ENCODE data around the gene PACSIN1. TPM values are rescaled to one million over a fixed set of nuclear protein-coding genes. Genes with fewer than 3 reads are reported as not detected.

The PACSIN1 gene
- total RNA-seq, 2 experiments from 2014 or later = 1.8 to 2.2 TPM

DNA sequence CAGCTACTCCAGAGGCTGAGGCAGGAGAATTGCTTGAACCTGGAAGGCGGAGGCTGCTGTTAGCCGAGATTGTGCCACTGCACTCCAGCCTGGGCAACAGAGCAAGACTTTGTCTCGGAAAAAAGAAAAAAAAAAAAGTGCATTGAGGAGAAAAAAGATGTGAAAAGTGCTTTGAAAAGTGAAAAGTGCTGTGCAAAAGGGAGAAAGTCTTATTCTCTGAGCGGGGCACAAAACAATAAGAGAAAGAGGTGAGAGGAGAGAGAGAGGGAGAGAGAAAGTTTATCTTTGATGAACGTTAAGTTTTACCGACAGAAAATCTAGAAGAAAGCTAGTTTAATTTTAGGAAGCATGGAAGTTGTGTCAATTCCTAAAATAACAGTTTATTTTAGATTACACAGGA, 3.9 kb upstream of the PACSIN1 start:
- Mint-ChIP-seq H3K9me3 (no peaks in the 10 kb centered on the region), H3K27me3 (peaks cover 31% of the 10 kb centered on the region), H3K4me3 (no peak overlapping the region), H3K27ac (no peak overlapping the region), H3K4me1 (peaks cover 5% of the 10 kb centered on the region), H3K36me3 (ENCODE audit: low read depth) (no peaks in the 10 kb centered on the region)
- ChIA-PET POLR2A (no interaction called here), CTCF (interaction anchor here (0.7 to 7.9 kb wide), 2 partner anchors 47 to 147 kb away, joined by 3 to 79 read pairs; no protein-coding TSS in a partner anchor)
- DNase-seq = no peak

DNA sequence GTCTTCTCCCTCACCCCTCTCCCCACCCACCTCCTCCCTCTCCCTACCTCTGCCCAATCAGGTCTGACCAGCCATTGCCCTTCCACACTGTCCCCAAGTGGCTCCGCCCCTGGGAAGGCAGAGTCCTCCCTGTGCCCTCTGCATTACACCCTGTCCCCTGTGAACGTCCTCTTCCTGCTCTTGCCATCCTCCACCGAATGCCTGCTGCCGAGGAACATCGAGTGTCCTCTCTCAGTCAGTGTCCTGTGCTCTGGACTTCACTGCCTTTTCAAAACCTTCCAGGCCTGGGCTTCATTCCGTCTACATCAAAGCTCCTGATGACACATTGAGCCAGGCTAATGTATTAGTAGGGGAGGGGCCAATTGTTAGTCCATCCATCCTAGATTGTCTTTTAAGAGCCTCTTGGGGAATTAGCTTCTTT, 3.3 kb upstream of the PACSIN1 start:
- peaks cover 34% of the 10 kb centered on the region for H3K27me3 Mint-ChIP-seq
- H3K9me3 Mint-ChIP-seq = no peaks in the 10 kb centered on the region
- no peak overlapping the region for H3K27ac Mint-ChIP-seq
- CTCF ChIA-PET = interaction anchor here (0.7 to 7.9 kb wide), 2 partner anchors 46 to 147 kb away, joined by 3 to 79 read pairs; no protein-coding TSS in a partner anchor
- H3K4me1 Mint-ChIP-seq = peaks cover 5% of the 10 kb centered on the region
- POLR2A ChIA-PET = no interaction called here
- H3K36me3 Mint-ChIP-seq (ENCODE audit: low read depth) = no peaks in the 10 kb centered on the region
- H3K4me3 Mint-ChIP-seq = no peak overlapping the region
- no peak for DNase-seq

DNA sequence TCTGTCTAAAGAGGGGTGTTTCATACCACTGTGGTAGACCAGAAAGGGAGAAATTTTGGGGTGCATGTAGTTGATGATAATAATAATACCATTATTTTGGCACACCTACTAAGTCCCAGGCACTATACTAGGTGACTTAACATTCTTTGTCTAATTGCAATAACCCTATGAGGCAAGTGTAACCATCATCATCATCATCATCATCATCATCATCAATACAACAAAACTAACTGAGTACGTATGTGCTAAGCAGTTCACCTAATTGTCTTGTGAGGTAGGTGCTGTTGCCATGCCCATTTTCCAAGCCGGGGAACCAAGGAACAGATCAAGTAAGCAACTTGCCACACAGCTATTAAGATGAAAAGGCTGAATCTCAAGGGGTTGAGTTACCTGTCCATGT, 2.6 kb upstream of the PACSIN1 start:
- no peak overlapping the region for H3K27ac Mint-ChIP-seq
- H3K27me3 Mint-ChIP-seq = peaks cover 34% of the 10 kb centered on the region
- no peak overlapping the region for H3K4me3 Mint-ChIP-seq
- peaks cover 5% of the 10 kb centered on the region for H3K4me1 Mint-ChIP-seq
- POLR2A ChIA-PET = interaction anchor here (0.8 kb wide), 1 partner anchor 38 kb away, joined by 4 read pairs; no protein-coding TSS in a partner anchor
- DNase-seq = no peak
- no peaks in the 10 kb centered on the region for H3K9me3 Mint-ChIP-seq
- no peaks in the 10 kb centered on the region for H3K36me3 Mint-ChIP-seq (ENCODE audit: low read depth)
- CTCF ChIA-PET = interaction anchor here (7.9 kb wide), 1 partner anchor 146 kb away, joined by 79 read pairs; no protein-coding TSS in a partner anchor

DNA sequence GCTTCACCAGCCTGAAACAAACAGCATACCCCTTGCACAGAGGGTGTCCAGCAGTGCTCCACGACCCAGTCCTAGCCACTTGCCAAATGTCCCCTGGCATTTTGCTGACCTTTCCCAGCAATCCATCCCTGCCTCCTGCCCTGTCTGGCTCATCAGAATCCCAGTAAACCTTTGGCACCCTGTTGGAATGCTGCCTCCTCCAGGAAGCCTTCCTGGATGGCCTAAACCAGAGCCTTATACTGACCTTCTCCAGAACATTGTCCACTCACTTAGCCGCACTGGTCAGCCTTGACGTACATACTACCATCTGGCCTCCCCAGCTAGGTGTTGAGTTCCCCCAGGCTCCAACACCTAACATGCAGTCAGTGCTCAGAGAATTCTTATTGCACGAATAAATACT, 2.0 kb upstream of the PACSIN1 start:
- Mint-ChIP-seq H3K4me1 (peaks cover 5% of the 10 kb centered on the region), H3K27me3 (peaks cover 37% of the 10 kb centered on the region), H3K4me3 (no peak overlapping the region), H3K27ac (no peak overlapping the region), H3K9me3 (no peaks in the 10 kb centered on the region), H3K36me3 (ENCODE audit: low read depth) (no peaks in the 10 kb centered on the region)
- ChIA-PET POLR2A (interaction anchor here (0.8 kb wide), 1 partner anchor 39 kb away, joined by 4 read pairs; no protein-coding TSS in a partner anchor), CTCF (interaction anchor here (7.9 kb wide), 1 partner anchor 145 kb away, joined by 79 read pairs; no protein-coding TSS in a partner anchor)
- no peak for DNase-seq

DNA sequence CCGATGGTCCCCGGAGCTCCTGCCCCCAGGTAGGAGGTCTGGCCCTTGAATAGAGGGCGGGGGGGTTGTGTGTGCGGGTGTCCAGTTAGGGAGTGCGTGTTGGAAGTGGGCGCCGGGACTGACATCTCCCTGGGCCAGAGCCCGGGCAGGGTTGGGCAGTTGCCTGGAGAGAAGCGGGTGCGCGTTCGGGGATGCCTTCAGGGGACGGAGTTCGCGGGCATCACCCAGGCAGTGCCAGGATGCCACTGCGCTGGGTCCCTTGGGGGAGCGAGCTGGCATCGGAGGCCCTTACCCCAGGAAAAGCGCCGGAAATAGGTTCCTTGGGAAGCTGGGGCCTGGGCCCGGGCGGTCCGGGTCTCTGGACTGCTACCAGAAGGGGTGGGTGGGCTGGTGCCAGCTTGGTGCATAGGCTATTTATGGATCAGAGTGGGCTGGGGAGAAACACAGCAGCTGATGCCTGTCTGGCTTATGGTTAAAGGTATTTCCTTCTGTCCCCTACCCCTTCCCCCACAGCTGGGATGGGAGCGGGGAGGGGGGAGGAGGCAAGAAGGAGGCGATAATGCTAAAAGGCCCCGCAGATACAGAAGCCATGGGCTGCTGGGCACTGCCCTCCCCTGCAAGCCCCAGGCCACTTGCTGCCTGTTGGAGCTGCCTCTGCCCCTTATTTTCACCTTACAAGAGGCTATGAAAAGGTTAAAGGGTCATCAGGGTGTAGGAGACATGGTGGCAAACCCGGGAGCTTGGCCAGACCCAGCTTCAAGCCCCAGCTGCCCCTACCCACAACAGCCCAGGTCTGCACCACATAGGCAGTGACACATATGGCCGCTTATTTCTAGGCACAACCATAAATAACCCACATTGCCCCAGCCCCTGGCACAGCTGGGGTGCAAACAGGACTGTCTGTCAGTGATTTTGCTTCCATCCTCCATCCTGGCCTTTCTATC, 638 bp downstream of the PACSIN1 start:
- ChIA-PET CTCF (no interaction called here), POLR2A (interaction anchor here (0.6 kb wide), 1 partner anchor 51 kb away, joined by 3 read pairs; no protein-coding TSS in a partner anchor)
- Mint-ChIP-seq H3K9me3 (no peaks in the 10 kb centered on the region), H3K36me3 (ENCODE audit: low read depth) (no peaks in the 10 kb centered on the region), H3K4me3 (no peak overlapping the region), H3K27me3 (peaks cover 41% of the 10 kb centered on the region), H3K4me1 (peaks cover 5% of the 10 kb centered on the region), H3K27ac (no peak overlapping the region)
- DNase-seq = no peak

DNA sequence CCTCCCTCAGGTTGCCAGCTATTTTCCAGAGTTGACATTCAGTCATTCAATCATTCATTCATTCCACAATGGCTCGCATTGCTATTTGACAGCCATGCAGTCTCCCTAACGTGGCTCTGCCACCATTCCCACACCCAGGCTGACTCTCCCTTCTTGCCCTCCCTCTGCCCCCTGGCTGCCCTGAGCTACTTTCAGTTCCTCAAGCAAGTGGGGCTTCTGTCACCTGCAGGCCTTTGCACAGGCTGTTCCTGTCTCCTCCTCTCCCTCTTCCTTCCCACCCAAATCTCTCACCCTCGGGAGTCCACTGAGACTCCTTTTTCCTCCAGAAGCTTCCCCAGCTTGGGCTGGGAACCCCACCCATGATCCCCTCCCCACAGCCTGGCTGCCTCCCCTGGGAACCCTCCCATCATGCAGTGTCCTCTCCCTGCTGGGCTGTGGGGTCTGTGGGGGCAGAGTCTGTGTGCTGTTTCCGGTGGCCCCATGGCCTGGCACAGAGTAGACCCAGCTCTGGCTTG, 2.6 kb downstream of the PACSIN1 start:
- ChIA-PET POLR2A (no interaction called here), CTCF (no interaction called here)
- Mint-ChIP-seq H3K27me3 (peaks cover 36% of the 10 kb centered on the region), H3K9me3 (no peaks in the 10 kb centered on the region), H3K4me1 (peaks cover 5% of the 10 kb centered on the region), H3K36me3 (ENCODE audit: low read depth) (no peaks in the 10 kb centered on the region), H3K4me3 (no peak overlapping the region), H3K27ac (no peak overlapping the region)
- DNase-seq = no peak

DNA sequence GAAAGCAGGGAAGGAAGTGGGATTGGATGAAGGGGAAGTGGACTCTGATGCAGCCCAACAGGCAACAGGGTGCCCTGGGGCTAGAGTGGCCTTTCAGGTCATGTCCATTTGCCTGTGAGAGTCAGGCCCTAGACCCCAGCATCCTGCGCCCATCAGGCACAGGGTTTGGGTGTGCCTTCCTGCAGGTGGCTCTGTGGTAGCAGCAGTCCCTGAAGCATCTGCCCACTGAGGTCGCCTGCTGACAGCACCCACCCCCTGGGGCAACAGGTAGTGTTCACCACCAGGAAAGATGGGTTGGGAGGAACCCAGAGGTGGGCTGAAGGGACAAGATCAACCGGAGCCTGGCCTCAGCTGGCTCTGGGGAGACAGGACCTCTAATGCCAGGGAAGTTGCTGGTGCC, 3.6 kb downstream of the PACSIN1 start:
- peaks cover 30% of the 10 kb centered on the region for H3K27me3 Mint-ChIP-seq
- peaks cover 5% of the 10 kb centered on the region for H3K4me1 Mint-ChIP-seq
- ChIA-PET POLR2A (no interaction called here), CTCF (no interaction called here)
- no peak for DNase-seq
- no peaks in the 10 kb centered on the region for H3K36me3 Mint-ChIP-seq (ENCODE audit: low read depth)
- no peak overlapping the region for H3K27ac Mint-ChIP-seq
- no peak overlapping the region for H3K4me3 Mint-ChIP-seq
- peaks cover 4% of the 10 kb centered on the region for H3K9me3 Mint-ChIP-seq

DNA sequence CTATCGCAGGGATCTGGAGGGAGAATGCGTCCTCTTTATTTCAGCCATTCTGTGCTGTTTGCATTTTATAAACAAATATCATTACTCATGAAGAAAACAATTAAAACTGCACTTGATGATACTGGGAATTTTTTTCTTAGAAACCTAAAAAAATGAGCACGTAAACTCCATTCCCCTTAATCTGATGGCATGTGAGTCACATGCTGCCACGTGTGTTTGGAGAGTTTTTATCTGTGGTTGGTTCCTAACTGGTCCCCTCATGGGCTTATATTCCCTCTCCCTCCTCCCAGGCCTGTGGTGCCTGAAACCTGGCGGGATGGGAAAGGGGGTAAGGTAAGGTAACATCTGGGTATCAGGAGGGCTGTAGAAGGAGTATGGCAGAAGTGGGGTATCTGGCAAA, 6.5 kb downstream of the PACSIN1 start:
- Mint-ChIP-seq H3K27ac (no peak overlapping the region), H3K9me3 (peaks cover 4% of the 10 kb centered on the region), H3K4me1 (no peaks in the 10 kb centered on the region), H3K4me3 (no peak overlapping the region), H3K27me3 (peaks cover 8% of the 10 kb centered on the region), H3K36me3 (ENCODE audit: low read depth) (peaks cover 4% of the 10 kb centered on the region)
- ChIA-PET POLR2A (no interaction called here), CTCF (interaction anchor here (1.0 kb wide), 1 partner anchor 308 kb away, joined by 3 read pairs; no protein-coding TSS in a partner anchor)
- DNase-seq = no peak

DNA sequence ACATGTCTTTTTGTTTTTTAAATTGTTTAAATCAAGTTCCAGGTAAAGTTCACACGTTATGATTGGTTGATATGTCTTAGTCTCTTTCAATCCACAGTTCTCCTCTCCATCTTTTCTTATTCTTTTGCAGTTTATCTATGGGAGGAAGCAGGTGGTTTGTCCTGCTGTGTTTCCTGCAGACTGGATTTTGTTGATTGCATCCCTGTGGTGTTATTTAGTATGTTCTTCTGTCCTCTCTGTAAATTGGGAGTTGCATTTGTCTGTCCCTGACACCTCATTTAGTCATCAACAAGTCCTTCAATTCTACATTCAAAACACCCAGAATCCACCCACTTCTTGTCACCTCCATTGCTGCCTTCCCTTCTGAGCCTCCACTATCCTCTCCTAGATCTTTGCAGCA, 8.1 kb downstream of the PACSIN1 start:
- CTCF ChIA-PET = no interaction called here
- H3K4me1 Mint-ChIP-seq = no peaks in the 10 kb centered on the region
- peaks cover 4% of the 10 kb centered on the region for H3K9me3 Mint-ChIP-seq
- peaks cover 4% of the 10 kb centered on the region for H3K36me3 Mint-ChIP-seq (ENCODE audit: low read depth)
- H3K27me3 Mint-ChIP-seq = peaks cover 5% of the 10 kb centered on the region
- no peak for DNase-seq
- H3K27ac Mint-ChIP-seq = no peak overlapping the region
- POLR2A ChIA-PET = no interaction called here
- no peak overlapping the region for H3K4me3 Mint-ChIP-seq

DNA sequence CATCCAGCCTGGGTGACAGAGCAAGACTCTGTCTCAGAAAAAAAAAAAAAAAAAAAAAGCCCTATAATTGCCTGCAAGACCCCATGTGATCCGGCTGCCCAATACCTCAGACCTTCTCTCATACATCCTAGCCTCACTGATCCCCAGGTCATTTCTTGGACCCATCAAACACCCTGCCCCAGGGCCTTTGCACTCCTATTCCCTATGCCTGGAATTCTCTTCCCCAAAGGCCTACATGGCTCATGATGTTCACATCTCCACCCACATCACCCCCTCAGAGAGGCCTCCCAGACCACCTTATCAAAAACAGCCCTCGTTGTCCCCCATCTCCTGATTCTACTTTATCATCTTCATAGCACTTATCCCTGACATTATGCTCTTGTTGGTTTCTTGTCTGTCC, 8.9 kb downstream of the PACSIN1 start:
- Mint-ChIP-seq H3K9me3 (peaks cover 4% of the 10 kb centered on the region), H3K27ac (no peak overlapping the region), H3K4me3 (no peak overlapping the region), H3K4me1 (no peaks in the 10 kb centered on the region), H3K36me3 (ENCODE audit: low read depth) (peaks cover 4% of the 10 kb centered on the region), H3K27me3 (peaks cover 5% of the 10 kb centered on the region)
- ChIA-PET CTCF (interaction anchor here (1.7 kb wide), 1 partner anchor 19 kb away, joined by 7 read pairs; no protein-coding TSS in a partner anchor), POLR2A (no interaction called here)
- no peak for DNase-seq

DNA sequence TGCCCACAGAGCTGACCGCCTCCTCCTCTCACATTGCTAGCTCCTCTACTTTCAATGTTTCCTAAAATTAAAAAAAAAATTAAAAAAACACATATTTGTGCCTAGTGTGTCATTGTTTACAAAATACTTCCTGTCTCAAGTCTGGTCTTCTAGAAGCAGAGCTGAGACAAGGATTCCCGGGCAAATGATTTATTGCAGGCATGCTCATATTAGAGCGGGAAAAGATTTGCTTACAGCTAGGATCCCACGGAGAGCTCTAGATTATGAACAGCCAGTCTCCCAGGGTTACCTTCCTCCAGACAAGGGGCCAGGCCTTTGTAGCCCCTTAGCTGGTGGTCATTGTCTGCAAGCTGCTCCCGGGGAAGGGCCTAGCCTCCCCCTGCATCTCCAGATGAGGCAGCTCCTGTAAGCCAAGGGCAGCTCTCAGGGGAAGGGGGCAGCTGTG, 9.4 kb downstream of the PACSIN1 start:
- Mint-ChIP-seq H3K36me3 (ENCODE audit: low read depth) (peaks cover 4% of the 10 kb centered on the region), H3K4me1 (no peaks in the 10 kb centered on the region), H3K27ac (no peak overlapping the region), H3K9me3 (peaks cover 4% of the 10 kb centered on the region), H3K4me3 (no peak overlapping the region), H3K27me3 (peaks cover 5% of the 10 kb centered on the region)
- POLR2A ChIA-PET = no interaction called here
- CTCF ChIA-PET = interaction anchor here (0.7 to 1.7 kb wide), 3 partner anchors 19 to 279 kb away, joined by 3 to 7 read pairs (median 3); no protein-coding TSS in a partner anchor
- DNase-seq = no peak

DNA sequence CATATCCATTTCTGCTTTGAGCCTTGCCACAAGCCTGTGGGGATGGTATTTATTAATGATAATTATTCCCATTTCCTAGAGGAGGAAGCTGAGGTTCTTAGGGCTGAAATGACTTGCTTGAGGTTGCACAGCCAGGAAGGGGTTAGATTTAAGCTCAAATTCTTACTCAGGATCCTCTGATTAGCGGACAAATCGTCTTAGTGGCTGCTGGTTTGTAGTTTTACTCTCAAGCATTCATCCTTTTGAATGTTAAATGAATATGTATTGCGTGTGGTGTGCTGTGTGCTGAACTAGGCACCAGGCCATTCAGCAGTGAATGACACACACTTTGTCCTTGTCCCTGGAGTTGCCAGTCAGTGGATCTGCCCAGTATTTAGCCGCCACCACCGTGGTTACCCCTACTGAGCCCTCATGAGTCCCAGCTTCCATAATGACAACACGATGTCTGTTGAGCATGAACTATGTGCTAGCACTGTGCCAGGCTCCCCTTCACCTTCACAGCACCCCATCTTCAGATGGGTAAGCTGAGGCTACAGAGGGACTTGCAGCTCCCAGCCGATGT, 10.0 kb downstream of the PACSIN1 start:
- H3K4me1 Mint-ChIP-seq = no peaks in the 10 kb centered on the region

DNA sequence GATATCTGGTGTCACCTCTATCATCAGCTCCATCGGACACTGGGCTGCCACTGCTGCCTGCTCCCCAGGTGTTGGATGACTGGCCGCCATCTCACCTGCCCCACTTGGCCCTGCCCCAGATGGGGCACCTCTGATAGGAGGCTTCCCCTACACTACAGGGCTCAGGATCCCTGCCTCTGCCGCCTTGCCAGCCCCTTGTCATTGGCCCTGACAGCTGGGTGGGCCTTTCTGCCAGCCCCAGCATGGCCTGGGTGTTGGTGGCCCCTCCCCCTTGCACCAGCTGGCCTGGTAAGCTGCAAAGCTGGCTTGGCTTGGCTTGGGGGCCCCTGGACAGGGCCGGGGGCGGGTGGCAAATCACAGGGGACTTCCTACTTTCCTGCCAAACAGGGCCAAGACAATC, 10.6 kb downstream of the PACSIN1 start:
- no peak for DNase-seq
- peaks cover 2% of the 10 kb centered on the region for H3K27me3 Mint-ChIP-seq
- H3K4me1 Mint-ChIP-seq = no peaks in the 10 kb centered on the region
- ChIA-PET POLR2A (no interaction called here), CTCF (interaction anchor here (1.7 kb wide), 1 partner anchor 18 kb away, joined by 7 read pairs; no protein-coding TSS in a partner anchor)
- H3K4me3 Mint-ChIP-seq = no peak overlapping the region
- H3K27ac Mint-ChIP-seq = no peak overlapping the region
- peaks cover 4% of the 10 kb centered on the region for H3K36me3 Mint-ChIP-seq (ENCODE audit: low read depth)
- peaks cover 4% of the 10 kb centered on the region for H3K9me3 Mint-ChIP-seq

More for the DNA sequence above, 10.0 kb downstream of the PACSIN1 start:
- Mint-ChIP-seq H3K36me3 (ENCODE audit: low read depth) (peaks cover 4% of the 10 kb centered on the region), H3K27ac (no peak overlapping the region), H3K9me3 (peaks cover 4% of the 10 kb centered on the region), H3K27me3 (peaks cover 5% of the 10 kb centered on the region), H3K4me3 (no peak overlapping the region)
- ChIA-PET POLR2A (no interaction called here), CTCF (interaction anchor here (0.7 to 1.7 kb wide), 3 partner anchors 18 to 280 kb away, joined by 3 to 7 read pairs (median 3); no protein-coding TSS in a partner anchor)
- DNase-seq = no peak

Measured in activated CD4-positive, alpha-beta memory T cell treated with anti-CD3 and anti-CD28 coated beads, Interleukin-2, amount 10 ng/mL, durations not matched to agents 7 days and 5 days (primary cell).